MM.1S (cell line): ENCODE results near the gene PLEK.

ENCODE experiments used
- EZH2 ChIP-seq: fragments of 300-600 bp; sonication (generic); optimal IDR thresholded peaks from 2 replicates; pipeline ENCODE3; 2017; ENCODE audit warnings: low read depth, mild to moderate bottlenecking, antibody characterized with exemption, low read length, mixed read lengths
- EZH2phosphoT487 ChIP-seq: fragments of 300-600 bp; sonication (generic); IDR thresholded peaks from 2 replicates; pipeline ENCODE4 v1.6.1; 2018; ENCODE audit warnings: antibody characterized with exemption, low read length
- TF ChIP-seq, protein P1 (sequence below): fragments of 300-600 bp; sonication (generic); IDR thresholded peaks from 2 replicates; pipeline ENCODE4 v1.5.1; 2016; ENCODE audit warnings: antibody characterized with exemption, low read length, mixed read lengths

DNA sequence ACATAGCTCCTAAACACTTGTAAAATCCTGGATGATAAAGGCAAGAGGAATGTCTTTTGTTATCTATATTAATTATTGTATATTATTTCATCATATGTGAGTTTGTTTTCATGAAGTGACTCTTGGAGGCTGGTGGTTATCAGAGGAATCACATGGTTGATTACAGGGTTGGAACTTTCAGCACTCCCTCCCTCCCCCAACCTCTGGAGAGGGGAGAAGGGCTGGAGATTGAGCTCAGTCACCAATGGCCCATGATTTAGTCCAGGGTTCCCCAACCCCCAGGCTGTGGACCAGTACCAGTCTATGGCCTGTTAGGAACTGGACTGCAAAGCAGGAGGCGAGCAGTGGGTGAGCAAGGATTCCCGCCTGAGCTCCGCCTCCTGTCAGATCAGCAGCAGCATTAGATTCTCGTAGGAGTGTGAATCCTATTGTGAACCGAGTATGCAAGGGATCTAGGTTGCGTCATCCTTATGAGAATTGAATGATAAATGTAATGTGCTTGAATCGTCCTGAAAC is 64.3 kb downstream of the PLEK start:
- TF ChIP-seq EZH2phosphoT487 (no peak), EZH2 (no peak)
- TF ChIP-seq, protein P1, sequence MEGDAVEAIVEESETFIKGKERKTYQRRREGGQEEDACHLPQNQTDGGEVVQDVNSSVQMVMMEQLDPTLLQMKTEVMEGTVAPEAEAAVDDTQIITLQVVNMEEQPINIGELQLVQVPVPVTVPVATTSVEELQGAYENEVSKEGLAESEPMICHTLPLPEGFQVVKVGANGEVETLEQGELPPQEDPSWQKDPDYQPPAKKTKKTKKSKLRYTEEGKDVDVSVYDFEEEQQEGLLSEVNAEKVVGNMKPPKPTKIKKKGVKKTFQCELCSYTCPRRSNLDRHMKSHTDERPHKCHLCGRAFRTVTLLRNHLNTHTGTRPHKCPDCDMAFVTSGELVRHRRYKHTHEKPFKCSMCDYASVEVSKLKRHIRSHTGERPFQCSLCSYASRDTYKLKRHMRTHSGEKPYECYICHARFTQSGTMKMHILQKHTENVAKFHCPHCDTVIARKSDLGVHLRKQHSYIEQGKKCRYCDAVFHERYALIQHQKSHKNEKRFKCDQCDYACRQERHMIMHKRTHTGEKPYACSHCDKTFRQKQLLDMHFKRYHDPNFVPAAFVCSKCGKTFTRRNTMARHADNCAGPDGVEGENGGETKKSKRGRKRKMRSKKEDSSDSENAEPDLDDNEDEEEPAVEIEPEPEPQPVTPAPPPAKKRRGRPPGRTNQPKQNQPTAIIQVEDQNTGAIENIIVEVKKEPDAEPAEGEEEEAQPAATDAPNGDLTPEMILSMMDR: no peak
